Nucleus accumbens (tissue), 56 donors: ENCODE results near the gene WDR90.

Source experiments
- DNase-seq, 56 donors: peaks; one replicate each; lab custom pipeline; 2025; lab: John Stamatoyannopoulos, UW

Gene WDR90

DNA sequence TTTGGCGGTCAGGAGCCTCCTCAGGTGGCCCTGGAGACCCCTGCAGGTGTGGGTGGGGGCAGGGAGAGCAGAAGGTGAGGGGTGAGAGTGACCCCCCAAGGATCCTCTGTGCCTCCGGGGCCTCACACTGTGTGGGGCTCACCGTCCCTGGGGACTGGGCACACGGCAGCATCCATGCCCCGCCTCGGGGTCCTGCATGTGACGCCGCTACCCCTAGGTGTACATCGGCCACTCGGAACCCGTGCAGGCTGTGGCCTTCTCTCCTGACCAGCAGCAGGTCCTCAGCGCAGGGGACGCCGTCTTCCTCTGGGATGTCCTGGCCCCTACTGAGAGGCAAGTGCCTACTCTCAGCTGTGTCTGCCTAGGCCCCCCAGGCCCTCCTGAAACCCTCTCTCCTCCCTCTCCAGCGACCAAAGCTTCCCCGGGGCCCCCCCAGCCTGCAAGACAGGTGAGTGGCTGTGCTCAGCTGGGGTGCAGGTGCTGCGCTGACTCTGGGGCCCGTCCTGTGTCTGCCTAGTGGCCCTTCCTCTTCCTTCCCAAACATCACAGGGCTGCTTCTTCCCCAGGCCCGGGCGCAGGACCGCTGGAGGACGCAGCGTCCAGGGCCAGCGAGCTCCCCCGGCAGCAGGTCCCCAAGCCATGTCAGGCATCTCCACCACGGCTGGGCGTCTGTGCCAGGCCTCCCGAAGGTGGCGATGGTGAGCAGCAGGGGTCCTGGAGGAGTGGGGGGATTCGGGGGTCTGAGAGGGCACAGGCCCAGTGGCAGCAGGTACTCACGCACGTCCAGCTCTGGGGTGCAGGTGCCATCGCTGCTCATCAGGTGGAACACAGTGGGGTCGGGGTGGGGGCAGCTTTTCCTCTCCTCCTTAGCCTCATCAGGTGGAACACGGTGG lies 9.8 kb downstream of the WDR90 start:
- DNase-seq, result no peak

DNA sequence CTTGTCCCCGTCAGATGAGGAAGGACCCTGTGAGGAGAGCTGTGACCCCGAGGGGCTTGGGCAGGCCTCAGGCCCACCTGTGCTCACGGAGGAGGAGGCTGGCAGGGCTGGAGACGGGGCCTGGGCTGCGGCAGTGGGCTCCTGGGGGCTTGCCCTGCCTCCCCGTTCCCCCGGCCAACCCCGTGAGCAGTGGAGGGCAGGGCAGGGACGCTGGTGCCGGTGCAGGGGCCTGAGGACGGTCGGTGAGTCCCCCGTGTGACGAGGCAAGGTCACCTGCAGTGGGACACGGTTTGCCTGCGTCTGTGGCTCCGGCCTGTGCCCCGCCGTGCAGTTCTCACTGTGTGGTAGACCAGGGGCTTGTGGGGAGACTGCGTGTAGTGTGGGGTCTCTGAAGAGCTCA lies 10.5 kb downstream of the WDR90 start:
- DNase-seq, result no peak

DNA sequence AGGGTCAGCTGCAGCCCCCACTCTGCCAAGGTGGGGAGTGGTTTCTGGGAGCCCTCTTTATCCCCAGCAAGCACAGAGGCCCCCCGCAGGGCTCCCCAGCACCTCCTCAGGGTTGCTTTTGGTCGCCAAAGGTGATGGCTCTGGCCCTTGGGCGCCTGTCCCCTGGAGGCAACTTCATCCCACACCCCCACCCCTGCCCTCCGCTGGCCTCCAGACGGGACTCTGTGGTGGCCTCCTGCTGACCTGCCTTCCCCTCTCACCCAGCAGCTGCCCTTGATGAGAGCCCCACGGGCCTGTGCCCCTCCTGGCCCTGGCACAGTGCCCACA lies 10.9 kb downstream of the WDR90 start:
- no peak for DNase-seq

DNA sequence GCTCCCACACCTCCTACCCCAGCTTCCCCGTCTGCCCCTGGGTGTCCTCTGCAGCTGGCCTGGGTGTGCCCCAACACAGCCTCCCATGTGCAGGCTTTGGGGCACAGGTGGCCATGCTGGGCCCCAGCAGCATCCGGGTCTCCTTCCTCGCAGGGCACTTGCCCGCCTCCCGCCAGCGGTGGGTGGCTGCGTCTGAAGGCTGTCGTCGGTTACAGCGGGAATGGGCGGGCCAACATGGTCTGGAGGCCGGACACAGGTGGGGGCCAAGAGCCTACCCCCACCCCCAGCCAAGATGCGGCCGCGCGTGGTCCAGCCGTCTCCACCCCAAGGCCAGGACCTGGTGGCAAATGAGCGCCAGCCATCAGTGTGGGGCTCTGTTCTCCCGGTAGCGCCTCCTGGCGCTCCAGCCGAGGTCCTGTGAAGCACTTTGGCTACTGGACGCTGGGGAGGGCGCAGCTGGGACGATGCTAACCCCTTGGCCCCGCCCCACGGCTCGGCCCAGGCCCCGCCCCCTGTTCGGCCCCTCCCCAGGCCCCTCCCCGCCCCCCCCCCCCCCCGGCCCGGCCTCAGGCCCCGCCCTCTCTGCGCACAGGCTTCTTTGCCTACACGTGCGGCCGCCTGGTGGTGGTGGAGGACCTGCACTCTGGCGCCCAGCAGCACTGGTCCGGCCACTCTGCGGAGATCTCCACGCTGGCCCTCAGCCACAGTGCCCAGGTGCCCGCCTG lies 11.5 kb downstream of the WDR90 start:
- DNase-seq, result peak in 54 of 56 donors; percentile 30 to 90 (median 76)

DNA sequence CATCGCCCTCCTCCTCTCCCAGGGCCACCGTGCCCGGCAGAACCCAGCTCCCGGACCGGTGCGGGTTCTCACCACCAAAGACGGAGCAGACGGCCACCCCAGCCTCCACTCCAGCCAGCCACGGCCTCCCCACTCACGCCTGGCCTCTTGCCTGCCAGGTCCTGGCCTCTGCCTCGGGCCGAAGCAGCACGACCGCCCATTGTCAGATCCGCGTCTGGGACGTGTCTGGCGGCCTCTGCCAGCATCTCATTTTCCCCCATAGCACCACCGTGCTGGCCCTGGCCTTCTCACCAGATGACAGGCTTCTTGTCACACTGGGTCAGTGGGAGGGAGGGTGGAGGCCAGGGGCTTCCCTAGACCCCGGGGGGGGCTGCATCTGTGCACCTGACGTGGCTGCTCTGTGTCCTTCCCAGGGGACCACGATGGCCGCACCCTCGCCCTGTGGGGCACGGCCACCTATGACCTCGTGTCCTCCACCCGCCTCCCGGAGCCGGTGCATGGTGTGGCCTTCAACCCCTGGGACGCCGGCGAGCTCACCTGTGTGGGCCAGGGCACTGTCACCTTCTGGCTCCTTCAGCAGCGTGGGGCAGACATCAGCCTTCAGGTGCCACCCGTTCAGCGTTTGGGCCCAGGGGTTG lies 12.1 kb downstream of the WDR90 start:
- DNase-seq, result peak in 1 of 56 donors; percentile 48

DNA sequence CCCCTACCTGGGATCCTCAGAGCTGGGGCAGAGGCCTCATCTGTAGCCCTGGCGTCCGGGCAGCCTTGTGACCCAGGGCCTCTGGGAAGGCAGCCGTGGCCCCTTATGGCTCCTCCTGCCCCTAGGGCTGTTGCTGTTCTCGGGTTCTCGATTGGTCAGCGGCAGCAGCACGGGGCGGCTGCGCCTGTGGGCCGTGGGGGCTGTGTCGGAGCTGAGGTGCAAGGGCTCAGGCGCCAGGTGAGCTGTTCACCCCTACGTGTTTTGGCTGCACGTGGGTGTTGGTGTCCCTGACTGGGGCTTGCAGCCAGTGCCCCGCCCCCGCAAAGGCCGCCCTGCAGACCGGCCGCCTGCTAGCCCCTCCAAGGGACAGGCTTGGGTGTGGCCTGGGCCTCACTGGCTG lies 12.9 kb downstream of the WDR90 start:
- DNase-seq, result no peak

DNA sequence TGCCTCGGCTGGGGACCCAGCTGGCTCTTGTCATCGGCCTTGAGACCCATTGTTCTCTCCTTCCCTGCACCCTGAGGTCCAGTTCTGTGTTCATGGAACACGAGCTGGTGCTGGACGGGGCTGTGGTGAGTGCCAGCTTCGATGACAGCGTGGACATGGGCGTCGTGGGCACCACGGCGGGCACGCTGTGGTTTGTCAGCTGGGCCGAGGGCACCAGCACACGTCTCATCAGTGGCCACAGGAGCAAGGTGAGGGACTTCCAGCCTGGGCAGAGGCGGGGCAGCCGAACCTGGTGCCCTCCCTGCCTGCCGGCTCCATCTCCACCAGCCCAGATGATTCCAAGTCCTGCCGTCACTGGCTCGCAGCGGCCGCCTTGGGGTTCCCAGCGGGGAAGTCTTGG lies 13.4 kb downstream of the WDR90 start:
- DNase-seq, result no peak

DNA sequence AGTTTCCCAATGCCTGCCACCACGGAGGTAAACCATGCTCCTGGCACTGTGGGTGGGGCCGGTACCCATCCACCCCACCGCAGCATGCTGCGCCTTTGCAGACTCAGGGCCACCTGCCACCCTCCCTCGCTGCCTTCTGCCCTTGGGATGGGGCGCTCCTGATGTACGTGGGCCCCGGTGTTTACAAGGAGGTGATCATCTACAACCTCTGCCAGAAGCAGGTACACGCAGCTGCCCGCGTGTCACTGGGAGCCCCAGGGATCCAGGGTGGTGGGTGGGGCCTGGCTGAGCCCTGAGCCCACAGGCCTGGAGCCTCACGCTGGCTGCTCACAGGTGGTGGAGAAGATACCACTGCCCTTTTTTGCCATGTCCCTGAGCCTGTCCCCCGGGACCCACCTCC lies 17.4 kb downstream of the WDR90 start:
- DNase-seq, result no peak

DNA sequence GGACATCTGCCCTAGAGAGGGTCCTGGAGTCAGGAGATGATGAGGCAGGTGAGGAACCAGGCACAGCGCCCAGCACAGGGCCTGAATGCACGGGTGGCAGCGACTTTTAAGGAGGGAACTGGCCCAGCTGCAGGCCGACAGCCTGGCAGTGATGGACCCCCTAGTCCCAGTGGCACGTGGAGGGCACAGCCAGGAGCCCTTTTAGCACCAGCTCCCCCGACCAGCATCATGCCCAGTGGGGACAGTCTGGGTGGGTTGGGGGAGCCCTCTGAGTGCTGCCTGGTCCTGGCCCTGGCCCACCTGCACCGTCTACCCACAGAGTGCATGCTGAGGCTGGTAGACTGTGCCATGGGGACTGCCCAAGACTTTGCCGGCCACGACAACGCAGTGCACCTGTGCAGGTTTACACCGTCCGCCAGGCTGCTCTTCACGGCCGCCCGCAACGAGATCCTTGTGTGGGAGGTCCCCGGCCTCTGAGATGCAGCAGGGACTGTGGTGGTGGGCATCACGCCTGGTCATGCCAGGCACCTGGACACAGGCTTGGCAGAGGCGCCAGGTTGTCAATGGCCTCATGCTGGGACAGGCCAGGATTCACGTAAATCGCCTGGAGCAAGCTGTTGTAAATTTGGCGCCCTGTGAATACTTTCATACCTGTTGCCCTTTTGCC lies 18.1 kb downstream of the WDR90 start:
- DNase-seq, result peak in 3 of 56 donors; percentile 29 to 47 (median 33)

DNA sequence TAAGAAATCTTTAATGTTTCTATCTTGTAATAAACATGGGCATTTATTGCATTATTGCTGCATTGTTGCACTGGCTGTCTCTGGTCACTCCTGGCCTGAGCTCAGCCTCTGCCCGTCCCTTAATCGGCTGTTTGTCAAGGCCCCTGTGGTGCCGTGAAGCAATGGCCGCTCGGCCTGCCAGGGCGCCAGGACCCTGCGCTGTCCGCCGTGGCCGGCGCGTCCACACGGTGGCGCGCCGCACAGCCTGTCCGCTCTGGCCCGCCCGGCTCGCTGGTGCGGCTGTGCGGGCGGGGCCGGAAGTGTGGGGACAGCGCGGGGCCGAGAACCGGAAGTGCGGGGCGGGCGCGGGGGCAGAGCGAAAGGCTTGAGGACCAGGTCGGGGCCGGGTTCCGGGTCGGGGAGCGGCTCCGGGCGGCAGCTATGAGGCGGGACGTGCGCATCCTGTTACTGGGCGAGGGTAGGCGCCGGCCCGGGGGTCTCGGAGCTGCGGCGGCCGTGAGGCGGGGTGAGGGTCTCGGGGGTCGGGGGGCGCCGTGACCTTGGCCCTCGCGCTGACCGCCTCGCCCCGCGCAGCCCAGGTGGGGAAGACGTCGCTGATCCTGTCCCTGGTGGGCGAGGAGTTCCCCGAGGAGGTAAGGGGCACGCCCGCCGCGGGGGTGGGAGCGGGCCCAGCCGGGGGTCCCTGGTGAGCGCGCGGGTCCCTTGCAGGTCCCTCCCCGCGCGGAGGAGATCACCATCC lies 18.8 kb downstream of the WDR90 start, which contains the start of gene RHOT2:
Gene RHOT2, plus strand, starts transcription at position 353 of the 739 bp plus-strand sequence. Its CDS starts 68 bp downstream, at position 421.
- DNase-seq, result peak in 55 of 56 donors; percentile 18 to 96 (median 84)

DNA sequence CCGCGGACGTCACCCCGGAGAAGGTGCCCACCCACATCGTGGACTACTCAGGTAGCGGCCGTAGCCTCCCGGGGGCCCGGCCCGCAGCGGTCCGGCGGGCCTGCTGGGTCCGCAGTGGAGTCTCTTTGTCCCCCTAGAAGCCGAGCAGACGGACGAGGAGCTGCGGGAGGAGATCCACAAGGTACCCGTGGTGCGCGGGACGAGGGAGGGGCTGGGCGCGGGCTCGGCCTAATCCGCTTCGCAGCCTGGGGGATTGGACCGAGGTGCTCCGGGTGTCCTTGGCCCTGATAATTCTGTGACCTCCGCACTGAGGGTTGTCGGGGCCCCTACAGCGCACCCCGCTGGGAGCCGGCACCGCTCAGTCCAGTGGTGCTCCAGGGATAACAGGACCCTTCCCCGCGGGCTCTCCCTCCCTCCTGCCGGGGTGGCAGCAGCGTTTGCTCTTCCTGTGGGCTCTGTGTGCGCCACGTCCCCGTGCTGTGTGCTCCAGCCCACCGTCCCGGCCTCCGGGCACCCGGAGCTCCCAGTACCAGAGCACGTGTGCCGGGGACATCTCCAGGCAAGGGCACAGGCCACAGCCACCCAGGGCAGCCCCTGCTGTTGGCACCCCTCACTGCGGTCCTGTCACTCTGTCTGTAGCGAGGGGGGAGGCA lies 19.5 kb downstream of the WDR90 start:
- no peak for DNase-seq

DNA sequence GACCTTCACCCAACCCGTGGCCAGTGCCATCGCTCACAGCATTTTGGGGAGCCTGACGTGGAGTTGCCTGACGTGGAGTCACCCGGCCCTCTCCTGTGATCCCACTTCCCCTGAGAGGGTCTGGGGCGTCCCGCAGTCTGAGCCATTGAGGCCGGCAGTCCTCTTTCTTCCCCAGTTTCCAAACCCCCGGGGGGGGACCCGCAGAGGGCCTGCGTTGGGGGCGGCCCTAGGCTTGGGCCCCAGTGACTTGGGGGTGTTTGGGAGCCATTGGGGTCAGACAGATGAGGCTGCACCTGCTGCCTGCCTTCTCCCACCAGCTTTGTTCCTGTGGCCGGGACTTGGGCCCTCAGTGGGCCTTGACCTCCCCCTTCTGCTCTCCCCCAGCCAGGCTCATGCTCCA lies 20.5 kb downstream of the WDR90 start:
- no peak for DNase-seq

DNA sequence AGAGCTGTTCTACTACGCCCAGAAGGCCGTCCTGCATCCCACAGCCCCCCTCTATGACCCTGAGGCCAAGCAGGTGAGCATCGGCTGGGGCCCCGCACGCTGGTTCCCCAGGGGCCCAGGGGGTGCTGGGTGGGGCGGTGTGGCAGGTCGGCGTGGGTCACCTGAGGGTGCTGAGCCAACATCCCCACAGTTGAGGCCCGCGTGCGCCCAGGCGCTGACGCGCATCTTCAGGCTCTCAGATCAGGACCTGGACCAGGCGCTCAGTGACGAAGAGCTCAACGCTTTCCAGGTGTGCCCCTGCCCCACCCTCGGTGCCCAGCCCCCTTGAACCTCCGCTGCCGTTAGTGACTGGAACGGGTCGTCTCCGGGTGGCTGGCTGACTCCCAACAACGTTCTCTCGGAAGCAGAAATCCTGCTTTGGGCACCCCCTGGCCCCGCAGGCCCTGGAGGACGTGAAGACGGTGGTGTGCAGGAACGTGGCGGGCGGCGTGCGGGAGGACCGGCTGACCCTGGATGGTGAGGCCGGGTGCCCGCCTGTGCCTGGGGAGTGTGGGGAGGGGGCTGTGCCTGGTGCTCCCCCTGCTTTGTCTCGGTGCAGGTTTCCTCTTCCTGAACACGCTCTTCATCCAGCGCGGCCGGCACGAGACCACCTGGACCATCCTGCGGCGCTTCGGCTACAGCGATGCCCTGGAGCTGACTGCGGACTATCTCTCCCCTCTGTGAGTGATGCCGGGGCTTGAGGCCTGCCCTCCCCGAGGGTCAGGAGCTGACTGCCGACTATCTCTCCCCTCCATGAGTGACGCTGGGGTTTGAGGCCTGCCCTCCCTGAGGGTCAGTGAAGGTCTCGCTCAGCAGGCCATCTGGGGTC lies 21.6 kb downstream of the WDR90 start:
- DNase-seq, result no peak

DNA sequence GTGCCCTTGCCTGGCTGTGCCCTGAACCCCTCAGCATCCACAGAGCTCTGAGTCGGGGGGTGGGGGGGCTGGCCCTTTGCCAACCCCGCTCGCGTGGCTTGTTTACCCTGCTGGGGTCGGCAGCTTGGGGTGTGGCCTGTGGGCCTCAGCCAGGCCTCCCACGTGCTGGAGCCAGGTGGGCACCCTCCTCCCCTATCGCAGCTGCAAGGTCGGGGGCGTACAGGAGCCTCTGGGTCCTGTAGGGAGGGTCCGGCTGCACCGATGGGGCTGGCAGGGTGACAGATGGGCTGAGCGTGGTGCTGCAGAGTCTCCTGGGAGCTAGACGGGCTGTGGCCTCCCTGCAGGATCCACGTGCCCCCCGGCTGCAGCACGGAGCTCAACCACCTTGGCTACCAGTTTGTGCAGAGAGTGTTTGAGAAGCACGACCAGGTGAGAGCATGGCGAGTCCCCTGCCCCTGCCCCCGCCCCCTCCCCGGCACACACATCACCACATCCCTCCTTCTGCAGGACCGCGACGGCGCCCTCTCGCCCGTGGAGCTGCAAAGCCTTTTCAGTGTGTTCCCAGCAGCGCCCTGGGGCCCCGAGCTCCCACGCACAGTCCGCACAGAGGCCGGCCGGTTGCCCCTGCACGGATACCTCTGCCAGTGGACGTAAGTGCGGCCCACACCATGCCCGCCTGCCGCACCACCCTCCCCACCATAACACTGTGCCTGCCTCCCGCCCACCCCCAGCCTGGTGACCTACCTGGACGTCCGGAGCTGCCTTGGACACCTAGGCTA lies 22.4 kb downstream of the WDR90 start:
- DNase-seq, result no peak

DNA sequence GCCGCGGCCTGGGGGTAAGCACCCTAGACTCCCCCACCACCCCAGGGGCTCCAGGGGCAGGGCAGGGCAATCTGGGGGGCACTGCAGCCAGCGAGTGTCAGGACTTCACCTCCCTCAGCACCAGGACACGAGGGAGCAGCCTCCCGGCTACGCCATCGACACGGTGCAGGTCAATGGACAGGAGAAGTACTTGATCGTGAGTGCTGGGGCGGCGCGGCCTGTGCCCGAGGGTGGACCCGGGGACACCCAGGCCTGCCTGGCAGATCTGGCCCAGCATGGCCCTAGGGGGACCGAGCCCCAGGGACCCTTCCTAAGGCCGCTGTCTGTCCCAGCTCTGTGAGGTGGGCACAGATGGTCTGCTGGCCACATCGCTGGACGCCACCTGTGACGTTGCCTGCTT lies 23.2 kb downstream of the WDR90 start:
- no peak for DNase-seq

DNA sequence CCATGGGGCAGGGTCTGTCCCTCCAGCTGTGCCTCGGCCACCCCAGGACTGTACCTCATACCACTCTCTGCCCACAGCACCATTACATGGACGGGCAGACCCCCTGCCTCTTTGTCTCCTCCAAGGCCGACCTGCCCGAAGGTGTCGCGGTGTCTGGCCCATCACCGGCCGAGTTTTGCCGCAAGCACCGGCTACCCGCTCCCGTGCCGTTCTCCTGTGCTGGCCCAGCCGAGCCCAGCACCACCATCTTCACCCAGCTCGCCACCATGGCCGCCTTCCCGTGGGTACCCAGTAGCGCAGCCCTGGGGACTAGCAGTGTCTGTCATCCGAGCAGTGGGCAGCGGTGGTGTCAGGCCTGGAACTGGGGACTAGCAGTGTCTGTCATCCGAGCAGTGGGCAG lies 23.7 kb downstream of the WDR90 start:
- DNase-seq, result no peak

DNA sequence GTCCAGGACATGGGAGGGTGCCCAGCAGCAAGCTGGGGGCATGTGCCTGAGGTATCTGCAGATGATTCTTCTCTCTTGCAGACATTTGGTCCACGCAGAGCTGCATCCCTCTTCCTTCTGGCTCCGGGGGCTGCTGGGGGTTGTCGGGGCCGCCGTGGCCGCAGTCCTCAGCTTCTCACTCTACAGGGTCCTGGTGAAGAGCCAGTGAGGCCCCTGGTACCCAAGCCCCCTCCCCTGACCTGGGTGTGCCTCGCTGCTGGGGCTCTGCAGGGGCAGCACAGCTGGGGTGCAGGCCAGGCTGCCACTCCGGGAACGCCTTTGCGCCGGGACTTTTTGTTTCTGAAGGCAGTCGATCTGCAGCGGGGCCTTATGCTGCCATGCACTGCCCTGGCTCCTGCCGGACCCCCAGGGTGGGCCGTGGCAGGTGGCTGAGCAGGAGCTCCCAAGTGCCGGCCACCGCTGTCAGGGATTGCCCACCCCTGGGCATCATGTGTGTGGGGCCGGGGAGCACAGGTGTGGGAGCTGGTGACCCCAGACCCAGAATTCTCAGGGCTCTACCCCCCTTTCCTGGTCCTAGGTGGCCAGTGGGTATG lies 24.3 kb downstream of the WDR90 start:
- DNase-seq, result no peak
